DLD1 (cell line): ENCODE measurements around the gene FNBP1.
"Not testable (repeated sequence)": the region's sequence is repeated elsewhere in the genome, so short reads cannot be mapped to it uniquely, and the experiment has no call there.

Experiments used
- in situ Hi-C: cut with HindIII; loops from 2 replicates; pipeline ENCODE4 v1.10.0; 2017; ENCODE audit warnings: low sequenced_read_pairs

Gene FNBP1

DNA sequence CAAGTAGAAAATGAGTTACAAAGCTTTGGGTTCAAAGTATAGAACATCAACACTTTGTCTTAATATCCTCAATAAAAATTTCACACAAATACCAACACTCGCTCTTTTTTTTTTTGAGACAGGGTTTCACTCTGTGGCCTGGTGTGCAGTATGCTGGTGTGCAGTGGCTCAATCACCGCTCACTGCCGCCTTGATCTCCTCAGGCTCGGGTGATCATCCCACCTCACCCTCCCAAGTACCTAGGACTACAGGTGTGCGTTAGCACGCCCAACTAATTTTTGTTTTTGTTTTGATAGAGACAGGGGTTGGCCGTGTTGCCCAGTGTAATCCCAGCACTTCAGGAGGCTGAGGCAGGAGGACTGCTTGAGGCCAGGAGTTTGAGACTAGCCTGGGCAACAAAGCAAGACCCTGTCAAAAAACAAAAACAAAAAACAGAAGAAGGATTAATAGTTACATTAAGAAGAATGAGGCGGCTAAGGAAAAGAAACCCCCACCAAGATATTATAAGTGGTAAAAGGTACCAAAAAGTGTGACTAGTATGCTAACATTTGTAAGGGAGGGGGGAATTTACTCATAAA is 20.3 kb downstream of the FNBP1 start:
- in situ Hi-C loops: no loop called here

DNA sequence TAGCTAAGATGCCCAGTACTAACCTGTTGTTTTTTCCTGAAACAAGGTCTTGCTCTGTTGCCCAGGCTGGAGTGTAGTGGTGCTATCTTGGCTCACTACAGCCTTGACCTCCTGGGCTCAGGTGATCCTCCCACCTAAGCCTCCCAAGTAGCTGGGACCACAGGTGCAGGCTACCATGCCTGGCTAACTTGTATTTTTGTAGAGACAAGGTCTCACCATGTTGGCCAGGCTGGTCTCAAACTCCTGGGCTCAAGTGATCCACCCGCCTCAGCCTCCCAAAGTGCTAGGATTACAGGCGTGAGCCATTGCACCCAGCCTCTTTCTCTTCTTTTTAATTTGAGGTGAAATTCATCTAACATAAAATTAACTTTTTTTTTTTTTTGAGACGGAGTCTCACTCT is 21.1 kb downstream of the FNBP1 start:
- in situ Hi-C loops: not testable (repeated sequence)

DNA sequence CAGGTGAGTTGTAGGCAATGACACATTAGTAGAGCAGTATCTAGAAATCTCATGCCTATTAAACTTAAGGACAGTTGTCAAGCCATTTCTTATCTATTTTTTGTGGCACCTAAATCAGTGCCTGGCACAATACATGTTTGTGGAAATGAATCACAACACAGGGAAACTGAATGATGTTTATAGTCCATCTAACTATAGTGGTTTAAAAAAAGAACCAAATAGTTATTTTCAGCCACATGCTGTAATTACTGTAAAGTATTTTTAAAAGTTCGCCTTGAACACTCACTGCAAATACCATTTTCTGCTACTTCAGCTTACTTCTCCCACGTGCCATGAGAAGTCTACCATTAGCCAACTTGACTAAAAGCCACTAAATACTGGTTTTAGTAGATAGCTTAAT is 21.9 kb downstream of the FNBP1 start:
- in situ Hi-C loops: no loop called here

DNA sequence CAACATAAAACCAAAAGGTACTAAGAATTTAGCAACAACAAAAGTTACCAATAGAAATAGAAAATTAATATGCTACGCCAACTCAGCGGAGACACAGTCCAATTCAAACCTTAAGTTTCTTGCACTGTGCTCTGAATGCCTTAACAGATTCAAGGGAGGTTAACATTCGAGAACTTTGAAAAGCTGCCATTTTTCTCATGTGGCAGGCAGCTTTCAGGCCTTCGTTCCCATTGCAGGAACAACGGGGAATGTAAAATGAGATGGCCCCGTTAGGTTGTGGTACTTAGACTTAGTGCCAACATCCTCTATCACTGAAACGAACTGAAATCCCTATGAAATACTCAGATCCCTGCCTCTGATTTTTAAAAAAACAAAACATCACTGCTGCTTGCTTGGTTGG is 22.4 kb downstream of the FNBP1 start:
- in situ Hi-C loops: no loop called here

DNA sequence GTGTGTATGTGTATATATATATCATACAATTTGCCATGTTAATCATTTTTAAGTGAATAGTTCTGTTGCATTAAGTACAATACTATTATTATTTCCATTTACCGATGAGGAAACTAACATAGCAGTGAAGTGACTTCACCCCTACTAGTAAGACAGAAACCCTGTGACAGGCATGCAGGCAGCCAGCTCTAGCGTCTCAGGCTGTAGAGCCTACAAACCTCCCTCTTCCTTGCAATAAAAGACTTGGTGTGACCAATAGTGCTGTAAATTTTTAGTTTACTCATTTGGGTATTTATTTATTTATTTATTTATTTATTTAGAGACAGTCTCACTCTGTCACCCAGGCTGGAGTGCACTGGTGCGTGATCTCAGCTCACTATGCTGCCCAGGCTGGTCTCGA is 24.7 kb downstream of the FNBP1 start:
- in situ Hi-C loops: no loop called here

DNA sequence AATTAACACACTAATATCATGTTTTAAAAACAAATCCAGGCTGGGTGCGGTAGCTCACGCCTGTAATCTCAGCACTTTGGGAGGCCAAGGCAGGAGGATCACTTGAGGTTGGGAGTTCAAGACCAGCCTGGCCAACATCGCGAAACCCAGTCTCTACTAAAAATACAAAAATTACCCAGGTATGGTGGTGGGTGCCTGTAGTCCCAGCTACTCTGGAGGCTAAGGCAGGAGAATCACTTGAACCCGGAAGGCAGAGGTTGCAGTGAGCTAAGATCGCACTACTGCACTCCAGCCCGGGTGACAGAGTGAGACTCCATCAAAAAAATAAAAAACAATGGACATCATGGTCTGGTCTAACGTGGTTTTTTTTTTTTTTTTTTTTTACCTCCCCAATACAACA is 25.5 kb downstream of the FNBP1 start:
- in situ Hi-C loops: not testable (repeated sequence)

DNA sequence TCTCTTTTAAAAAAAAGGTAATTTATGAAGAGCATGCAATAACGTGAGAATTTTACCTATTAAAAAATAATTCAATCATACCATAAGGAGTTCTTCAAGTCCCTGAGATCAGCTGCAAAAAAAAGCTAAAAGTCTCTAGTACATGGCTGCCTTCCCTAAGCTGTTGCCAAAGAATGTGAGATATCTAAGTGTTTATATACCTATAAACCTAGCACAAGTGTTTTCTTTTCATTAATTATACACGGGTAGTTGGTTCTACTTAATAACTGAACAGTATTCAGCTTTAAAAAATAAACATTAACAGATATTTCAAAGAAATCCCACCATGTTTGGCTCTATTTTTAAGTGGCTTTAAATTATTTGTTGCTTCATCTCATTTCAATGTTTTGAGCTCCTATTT is 25.9 kb downstream of the FNBP1 start:
- in situ Hi-C loops: no loop called here

DNA sequence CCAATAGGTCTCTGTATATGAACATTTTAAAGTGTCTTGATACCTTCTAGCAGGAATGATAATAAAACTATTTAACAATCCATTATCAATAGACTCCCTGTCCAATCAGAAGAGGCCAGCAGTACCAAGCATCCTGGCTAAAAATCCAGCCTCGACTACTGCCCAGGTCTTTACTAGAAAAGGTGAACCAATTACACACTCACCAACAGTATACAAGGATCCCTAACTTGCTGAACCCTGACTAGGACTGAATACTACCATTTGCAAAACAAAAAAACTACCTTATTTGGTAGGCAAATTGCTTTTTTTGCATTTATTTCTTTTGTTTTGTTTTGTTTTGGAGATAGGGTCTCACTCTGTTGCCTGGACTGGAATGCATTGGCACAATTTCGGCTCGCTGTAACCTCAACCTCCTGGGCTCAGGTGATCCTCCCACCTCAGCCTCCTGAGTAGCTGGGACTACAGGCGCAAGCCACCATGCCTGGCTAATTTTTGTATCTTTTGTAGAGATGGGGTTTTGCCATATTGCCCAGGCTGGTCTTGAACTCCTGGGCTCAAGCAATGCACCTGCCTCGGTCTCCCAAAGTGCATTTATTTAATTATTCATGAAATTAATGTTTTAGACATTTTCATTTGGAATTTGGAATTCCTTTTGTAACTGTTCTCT is 27.5 kb downstream of the FNBP1 start:
- in situ Hi-C loops: no loop called here

DNA sequence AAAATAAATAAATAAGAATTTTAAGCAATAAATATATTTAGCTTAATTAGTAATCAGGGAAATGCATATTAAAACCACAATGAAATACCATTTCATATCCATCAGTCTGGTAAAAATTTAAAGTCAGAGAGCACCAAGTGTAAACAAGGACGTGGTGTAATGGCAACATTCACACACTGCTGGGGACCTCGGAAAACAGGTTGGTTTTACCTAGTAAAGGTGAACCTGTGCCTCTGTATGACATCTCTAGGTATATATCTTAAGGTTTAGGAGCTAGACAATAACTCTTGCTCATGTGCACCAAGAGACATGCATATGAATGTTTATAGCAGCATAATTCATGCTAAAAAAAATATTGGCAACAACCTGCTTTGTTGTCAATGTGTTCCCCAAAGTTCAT is 29.7 kb downstream of the FNBP1 start:
- in situ Hi-C loops: no loop called here

DNA sequence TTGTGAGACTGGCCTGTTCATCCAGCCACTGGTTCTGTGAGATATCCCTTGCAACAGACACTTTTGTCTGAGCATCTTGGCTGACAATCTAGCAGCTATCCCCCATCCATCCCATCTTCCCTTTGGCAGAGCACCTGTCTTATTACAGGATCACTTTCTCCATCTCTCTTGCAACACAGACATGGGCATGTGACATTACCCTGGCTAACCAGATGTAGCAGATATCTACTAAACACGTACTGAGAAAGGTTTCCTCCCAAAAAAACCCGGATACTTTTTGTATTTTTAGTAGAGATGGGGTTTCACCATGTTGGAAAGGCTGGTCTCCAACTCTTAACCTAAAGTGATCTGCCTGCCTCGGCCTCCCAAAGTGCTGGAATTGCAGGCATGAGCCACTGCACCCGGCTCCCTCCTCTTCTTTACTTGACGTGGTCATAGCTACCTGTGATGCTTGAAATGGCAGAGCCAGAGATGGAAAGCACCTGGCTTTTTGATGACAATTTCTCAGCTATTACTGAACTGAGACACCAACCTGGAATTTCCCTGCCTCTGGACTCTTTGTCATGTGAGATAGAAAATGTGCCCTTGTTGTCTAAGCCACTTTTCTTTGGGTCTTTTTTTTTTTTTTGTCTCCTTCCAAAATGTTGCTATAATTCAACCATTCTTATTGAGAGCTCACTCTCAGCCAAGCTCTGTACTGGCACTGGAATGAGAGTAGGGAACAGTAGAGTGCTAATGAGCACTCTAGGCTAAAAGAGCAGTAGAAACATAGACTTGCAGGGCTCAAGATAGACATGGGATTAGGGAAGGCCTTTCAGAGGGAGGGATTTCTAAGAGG is 32.6 kb downstream of the FNBP1 start:
- in situ Hi-C loops: no loop called here

DNA sequence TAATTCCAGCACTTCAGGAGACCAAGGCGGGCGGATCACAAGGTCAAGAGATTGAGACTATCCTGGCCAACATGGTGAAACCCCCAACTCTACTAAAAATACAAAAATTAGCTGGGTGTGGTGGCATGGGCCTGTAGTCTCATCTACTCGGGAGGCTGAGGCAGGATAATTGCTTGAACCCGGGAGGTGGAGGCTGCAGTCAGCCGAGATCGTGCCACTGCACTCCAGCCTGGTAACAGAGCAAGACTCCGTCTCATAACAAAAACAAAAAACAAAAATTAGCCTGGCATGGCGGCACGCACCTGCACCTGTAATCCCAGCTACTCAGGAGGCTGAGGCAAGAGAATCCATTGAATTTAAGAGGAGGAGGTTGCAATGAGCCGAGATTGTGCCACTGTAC is 33.4 kb downstream of the FNBP1 start:
- in situ Hi-C loops: not testable (repeated sequence)

DNA sequence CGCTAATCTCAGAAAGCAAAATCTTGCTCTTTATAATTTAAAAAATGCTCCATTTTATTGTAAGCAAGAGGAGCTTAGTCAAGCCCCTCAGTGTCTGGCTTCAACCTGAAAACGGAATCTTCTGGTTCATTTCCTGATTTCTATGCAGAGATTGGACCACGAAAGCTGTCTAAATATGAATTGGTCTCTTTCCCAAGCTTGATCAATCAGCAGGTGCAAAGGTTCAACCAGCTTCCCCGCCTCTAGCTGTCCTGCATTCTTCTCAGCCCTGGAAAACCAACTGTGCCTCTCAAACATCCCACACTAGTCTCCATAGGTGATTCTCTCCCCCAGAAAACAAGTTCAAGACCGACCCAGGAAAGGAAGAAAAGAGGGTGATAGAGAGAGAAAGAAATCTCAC is 34.5 kb downstream of the FNBP1 start:
- in situ Hi-C loops: no loop called here

DNA sequence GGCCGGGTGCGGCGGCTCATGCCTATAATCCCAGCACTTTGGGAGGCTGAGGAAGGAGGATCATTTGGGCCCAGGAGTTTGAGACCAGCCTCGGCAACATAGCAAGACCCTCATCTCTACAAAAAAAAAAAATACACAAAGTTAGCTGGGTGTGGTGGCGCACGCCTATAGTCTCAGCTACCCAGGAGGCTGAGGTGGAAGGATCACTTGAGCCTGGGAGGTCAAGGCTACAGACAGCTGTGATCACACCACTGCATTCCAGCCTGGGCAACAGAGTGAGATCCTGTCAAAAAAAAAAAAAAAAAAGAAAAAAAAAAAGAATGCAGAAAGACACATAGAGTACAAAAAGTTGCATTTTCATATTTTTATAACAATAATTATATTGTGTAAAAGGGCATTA is 36.0 kb downstream of the FNBP1 start:
- in situ Hi-C loops: not testable (repeated sequence)

DNA sequence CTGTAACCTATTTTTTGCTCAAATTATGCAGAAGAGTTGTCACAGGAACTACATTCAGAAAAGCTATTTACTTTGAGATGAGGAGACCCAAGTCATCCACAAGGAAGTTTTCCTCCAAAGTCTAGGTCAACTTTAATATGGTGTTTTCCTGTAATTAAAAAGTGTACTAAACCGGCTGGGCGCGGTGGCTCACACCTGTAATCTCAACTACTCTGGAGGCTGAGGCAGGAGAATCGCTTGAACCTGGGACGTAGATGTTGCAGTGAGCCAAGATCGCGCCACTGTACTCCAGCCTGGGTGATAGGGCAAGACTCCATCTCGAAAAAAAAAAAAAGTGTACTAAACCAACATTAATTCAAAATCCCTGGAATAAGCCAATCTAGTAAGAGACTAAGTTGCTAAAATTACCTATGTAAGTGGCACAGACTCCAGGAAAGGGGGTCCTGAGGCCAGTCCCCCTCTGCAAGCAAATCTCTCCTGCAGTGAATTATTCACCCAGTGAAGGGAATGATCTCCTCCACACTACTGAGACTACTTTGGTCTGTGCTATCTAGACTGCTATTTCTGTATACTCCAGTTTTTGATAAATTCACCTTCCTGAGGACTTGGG is 38.9 kb downstream of the FNBP1 start:
- in situ Hi-C loops: no loop called here

DNA sequence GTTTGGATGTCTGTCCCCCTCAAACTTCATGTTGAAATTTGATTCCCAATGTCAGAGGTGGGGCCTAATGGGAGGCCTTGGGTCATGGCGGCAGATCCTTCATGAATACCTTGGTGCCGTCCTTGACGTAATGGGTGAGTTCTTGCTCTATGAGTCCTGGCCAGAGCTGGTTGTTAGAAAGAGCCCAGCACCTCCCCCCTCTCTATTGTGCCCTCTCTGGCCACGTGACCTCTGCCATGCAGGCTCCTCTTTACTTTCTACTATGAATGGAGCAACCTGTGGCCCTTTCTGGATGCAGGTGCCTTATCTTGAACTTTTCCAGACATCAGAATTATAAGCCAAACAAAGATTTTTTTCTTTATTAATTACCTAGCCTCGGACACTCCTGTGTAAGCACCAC is 40.7 kb downstream of the FNBP1 start:
- in situ Hi-C loops: no loop called here

DNA sequence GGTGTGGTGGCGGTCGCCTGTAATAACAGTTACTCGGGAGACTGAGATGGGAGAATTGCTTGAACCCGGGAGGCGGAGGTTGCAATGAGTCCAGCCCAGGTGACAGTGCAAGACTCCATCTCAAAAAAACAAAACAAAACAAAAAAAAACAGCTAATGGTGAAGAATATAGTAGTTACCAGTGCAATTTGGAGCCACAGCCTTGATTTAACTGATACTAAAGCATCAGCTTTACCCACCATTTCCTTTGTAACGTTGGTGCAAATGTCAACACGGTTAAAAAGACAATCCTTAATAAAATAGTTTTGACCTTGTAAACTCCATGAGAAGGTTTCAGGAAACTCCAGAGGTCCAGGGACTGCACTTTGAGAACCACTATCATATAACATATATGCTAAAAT is 41.8 kb downstream of the FNBP1 start:
- in situ Hi-C loops: no loop called here

DNA sequence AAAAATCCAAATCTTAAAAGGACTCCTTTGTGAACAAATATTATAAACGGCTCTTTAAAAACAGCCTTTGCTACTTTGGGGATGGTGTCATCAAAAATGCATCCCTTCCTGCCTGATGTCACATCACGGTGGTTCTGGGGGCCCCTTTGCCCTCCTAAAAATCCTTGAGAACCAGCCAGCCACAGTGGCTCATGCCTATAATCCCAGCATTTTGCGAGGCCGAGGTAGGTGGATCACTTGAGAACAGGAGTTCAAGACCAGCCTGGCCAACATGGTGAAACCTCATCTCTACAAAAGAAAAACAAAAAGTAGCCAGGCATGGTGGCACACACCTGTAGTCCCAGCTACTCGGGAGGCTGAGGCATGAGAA is 43.9 kb downstream of the FNBP1 start:
- in situ Hi-C loops: no loop called here

DNA sequence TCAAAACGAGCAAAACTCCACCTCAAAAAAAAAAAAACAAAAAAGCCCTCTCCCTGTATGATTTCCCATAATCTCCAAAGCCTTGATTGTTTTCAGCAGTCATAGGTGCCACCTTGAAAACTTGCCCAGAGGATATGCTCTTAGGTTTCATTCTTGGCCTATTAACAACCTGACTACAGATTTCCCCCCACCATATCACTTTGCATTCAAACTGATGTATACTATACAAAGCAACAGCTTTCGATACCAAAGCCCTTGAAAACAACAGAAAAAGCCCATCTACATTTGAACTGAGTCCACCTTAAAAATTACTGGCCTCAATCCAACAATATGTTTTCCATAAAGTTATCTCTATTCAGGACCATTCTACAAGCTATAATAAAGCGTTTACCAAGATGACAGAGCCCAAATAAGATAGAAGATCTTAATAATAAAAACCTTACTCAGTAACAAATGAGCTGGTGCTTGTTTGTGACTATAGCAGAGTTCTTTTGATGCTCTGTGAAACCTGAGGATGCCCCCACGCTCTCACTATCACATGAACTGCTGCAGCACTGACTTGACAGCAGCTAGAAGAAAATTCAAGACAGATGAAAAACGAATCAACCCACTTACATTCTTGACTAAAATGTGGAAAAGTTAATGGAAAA is 44.4 kb downstream of the FNBP1 start:
- in situ Hi-C loops: no loop called here

DNA sequence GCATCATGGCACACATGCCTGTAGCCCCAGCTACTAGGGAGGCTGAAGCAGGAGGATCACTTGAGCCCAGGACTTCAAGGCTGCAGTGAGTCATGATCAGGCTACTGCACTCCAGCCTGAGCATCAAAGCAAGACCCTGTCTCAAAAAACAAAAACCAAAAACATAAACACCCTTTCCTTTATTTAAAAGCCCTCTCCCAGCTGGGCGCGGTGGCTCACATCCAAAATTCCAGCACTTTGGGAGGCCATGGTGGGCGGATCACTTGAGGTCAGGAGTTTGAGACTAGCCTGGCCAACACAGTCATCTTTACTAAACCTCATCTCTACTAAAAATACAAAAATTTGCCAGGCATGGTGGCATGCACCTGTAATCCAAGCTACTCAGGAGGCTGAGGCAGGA is 45.3 kb downstream of the FNBP1 start:
- in situ Hi-C loops: not testable (repeated sequence)

DNA sequence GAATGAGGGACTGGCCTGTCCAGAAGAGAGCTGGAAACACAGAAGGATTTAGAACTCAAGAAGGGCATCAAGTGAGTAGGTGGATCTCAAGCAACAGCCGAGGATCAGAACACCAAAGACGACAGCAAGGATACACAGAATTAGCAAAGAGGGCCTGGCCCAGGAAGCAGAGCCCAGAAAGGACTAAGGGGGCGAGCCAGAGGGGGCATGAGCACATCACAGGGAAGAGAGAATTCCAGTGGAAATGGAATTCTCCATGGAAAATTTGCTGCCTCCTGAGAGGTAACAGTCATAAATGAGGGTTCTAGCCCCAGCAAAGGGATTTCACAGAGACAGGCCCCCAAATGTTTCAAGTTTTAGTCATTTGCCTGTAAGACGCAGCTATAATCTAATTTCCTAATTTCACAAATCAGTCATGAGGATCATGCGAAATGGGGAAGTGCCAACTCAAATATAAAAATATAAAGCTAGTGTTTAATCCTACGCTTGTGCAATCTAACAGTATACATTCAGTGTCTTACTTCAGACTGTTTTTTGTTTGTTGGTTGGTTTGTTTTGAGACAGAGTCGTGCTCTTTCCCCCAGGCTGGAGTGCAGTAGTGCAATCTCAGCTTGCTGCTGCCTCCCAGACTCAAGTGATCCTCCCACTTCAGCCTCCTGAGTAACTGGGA is 46.7 kb downstream of the FNBP1 start:
- in situ Hi-C loops: no loop called here
